HCT116 (cell line): Measurements from ENCODE around the gene NUMA1. TPM values are rescaled to one million over a fixed set of nuclear protein-coding genes. Genes with fewer than 3 reads are reported as not detected.

Experiments used
- ATAC-seq: fragments of 200-7000 bp; cut with Tn5 transposase; 2 replicates; pipeline ENCODE4 v1.9.1; 2020; ENCODE audit warnings: mild to moderate bottlenecking, moderate library complexity
- BruUV-seq: library from RNA; stranded (reverse); fragments of 400-500 nt; replicated peaks from 2 replicates; lab custom pipeline; 2021; lab: Mats Ljungman, UMichigan
- CTCF ChIA-PET: fragments of 300-600 bp; sonication (Branson Sonifier 250); formaldehyde crosslinking; loops from one replicate; lab custom pipeline; 2021; ENCODE audit warnings: antibody characterized with exemption; lab: Charles Lee
- POLR2A ChIA-PET: fragments of 300-600, 350-600 bp; sonication (Branson Sonifier 250); formaldehyde crosslinking; loops from one replicate; lab custom pipeline; 2021; ENCODE audit warnings: antibody characterized with exemption; lab: Charles Lee
- RAD21 ChIA-PET, 2 experiments: fragments of 300-600 bp; sonication (Branson Sonifier 250); formaldehyde crosslinking; loops; one replicate each; lab custom pipeline; 2023; ENCODE audit warnings: low total read pairs in 2 of 2; ENCODE audit not compliant: uncharacterized antibody in 2 of 2, unreplicated experiment in 2 of 2, low non-redundant PET in 1 of 2; lab: Charles Lee
- DNase-seq: peaks from one replicate; pipeline ENCODE4 v3.0.0-alpha.2; 2010; ENCODE audit warnings: low read depth, low spot score
- H2AFZ ChIP-seq: fragments of 200-600 bp; shearing (Covaris generic), sonication (generic); 2 replicates; pipeline ENCODE4 v1.6.1; 2017; ENCODE audit warnings: low read depth, mixed run types, mixed read lengths, antibody characterized with exemption, low read length; ENCODE audit not compliant: poor library complexity, severe bottlenecking
- H3K27ac ChIP-seq: 2 replicates; pipeline ENCODE4 v1.5.1; 2012; ENCODE audit warnings: low read depth, low read length
- H3K27me3 ChIP-seq: fragments of 200-600 bp; sonication (generic); 2 replicates; pipeline ENCODE4 v1.6.1; 2016; ENCODE audit warnings: mixed run types, low read length, mixed read lengths; ENCODE audit not compliant: insufficient read depth
- H3K36me3 ChIP-seq, 2 experiments: fragments of 200-500 bp in 1 of 2; fragments of 200-600 bp in 1 of 2; sonication (Bioruptor generic) in 1 of 2; sonication (generic) in 1 of 2; 2 replicates each; pipeline versions ENCODE4 v1.5.1 to v1.6.1; 2014 to 2016; ENCODE audit warnings: low read length in 2 of 2, inconsistent platforms in 1 of 2, mixed read lengths in 1 of 2, mixed run types in 1 of 2; ENCODE audit not compliant: insufficient read depth in 2 of 2, control insufficient read depth in 1 of 2
- H3K4me1 ChIP-seq, 2 experiments: fragments of 200-600 bp in 1 of 2; sonication (generic) in 1 of 2; 2 replicates each; pipeline versions ENCODE4 v1.5.1 to v1.6.1; 2012 to 2017; ENCODE audit warnings: low read length in 2 of 2, inconsistent platforms in 1 of 2, mild to moderate bottlenecking in 1 of 2, mixed read lengths in 1 of 2, mixed run types in 1 of 2, moderate library complexity in 1 of 2; ENCODE audit not compliant: insufficient read depth in 2 of 2, control insufficient read depth in 1 of 2
- H3K4me2 ChIP-seq: fragments of 200-600 bp; sonication (generic); 2 replicates; pipeline ENCODE4 v1.6.1; 2017; ENCODE audit warnings: mixed run types, low read length, mixed read lengths
- H3K4me3 ChIP-seq, 2 experiments: fragments of 200-600 bp in 1 of 2; sonication (generic) in 1 of 2; replicated peaks in 1 of 2; 2 replicates each; pipeline ENCODE4 v1.5.1; 2011 to 2016; ENCODE audit warnings: low read length in 2 of 2, control low read depth in 1 of 2, low read depth in 1 of 2, mild to moderate bottlenecking in 1 of 2, mixed read lengths in 1 of 2, mixed run types in 1 of 2
- H3K79me2 ChIP-seq: fragments of 200-600 bp; sonication (generic); 2 replicates; pipeline ENCODE4 v1.6.1; 2017; ENCODE audit warnings: mild to moderate bottlenecking, mixed run types, low read length, moderate library complexity, mixed read lengths; ENCODE audit not compliant: insufficient read depth
- H3K9ac ChIP-seq: fragments of 200-600 bp; sonication (generic); 2 replicates; pipeline ENCODE4 v1.6.1; 2016; ENCODE audit warnings: low read length, mixed read lengths
- H3K9me2 ChIP-seq: fragments of 200-600 bp; sonication (generic), shearing (Covaris generic); 2 replicates; pipeline ENCODE4 v1.6.1; 2017; ENCODE audit warnings: mixed run types, mild to moderate bottlenecking, moderate library complexity; ENCODE audit not compliant: insufficient read depth
- H3K9me3 ChIP-seq, 2 experiments: fragments of 200-500 bp in 1 of 2; fragments of 200-600 bp in 1 of 2; sonication (Bioruptor generic) in 1 of 2; sonication (generic) in 1 of 2; 2 replicates each; pipeline ENCODE4 v1.6.1; 2014 to 2017; ENCODE audit warnings: low read length in 2 of 2, mixed read lengths in 2 of 2, inconsistent platforms in 1 of 2, low read depth in 1 of 2, mild to moderate bottlenecking in 1 of 2, mixed run types in 1 of 2, moderate library complexity in 1 of 2; ENCODE audit not compliant: control insufficient read depth in 1 of 2, insufficient read depth in 1 of 2
- H4K20me1 ChIP-seq: fragments of 200-600 bp; sonication (generic), shearing (Covaris generic); 2 replicates; pipeline ENCODE4 v1.6.1; 2017; ENCODE audit warnings: mixed run types, mild to moderate bottlenecking, moderate library complexity; ENCODE audit not compliant: insufficient read depth
- CEBPB ChIP-seq: IDR thresholded peaks from 2 replicates; pipeline ENCODE4 v1.6.1; 2012; ENCODE audit warnings: low read depth
- RAD21 ChIP-seq: IDR thresholded peaks from 2 replicates; pipeline ENCODE4 v1.6.1; 2012; ENCODE audit warnings: low read depth, mild to moderate bottlenecking
- SP1 ChIP-seq: IDR thresholded peaks from 2 replicates; pipeline ENCODE4 v1.6.1; 2012; ENCODE audit warnings: low read depth
- SRF ChIP-seq: IDR thresholded peaks from 2 replicates; pipeline ENCODE4 v1.6.1; 2012; ENCODE audit warnings: low read depth
- TCF7L2 ChIP-seq: IDR thresholded peaks from 2 replicates; pipeline ENCODE4 v1.7.0; 2011; ENCODE audit warnings: borderline replicate concordance, inconsistent platforms; ENCODE audit not compliant: insufficient read depth, insufficient read length; ENCODE audit errors: extremely low read depth
- ZFX ChIP-seq: fragments of 450-650 bp; IDR thresholded peaks from 2 replicates; pipeline ENCODE4 v1.6.1; 2017
- ZNF274 ChIP-seq: fragments of 200-500 bp; sonication (Bioruptor generic); IDR thresholded peaks from 2 replicates; pipeline ENCODE4 v1.6.1; 2014; ENCODE audit warnings: mild to moderate bottlenecking, low read depth, low read length, inconsistent platforms
- intact Hi-C: fragments of 100-400 bp; cut with micrococcal nuclease; formaldehyde crosslinking; loops from 2 replicates; pipeline ENCODE4 v1.10.0; 2022
- total RNA-seq: library from RNA; stranded (reverse); gene quantifications from one replicate; pipeline ENCODE4 v1.2.1, GENCODE V29; 2021; ENCODE audit not compliant: unreplicated experiment
- TF ChIP-seq, protein P1 (sequence below): IDR thresholded peaks from 2 replicates; pipeline ENCODE4 v1.6.1; 2012; ENCODE audit warnings: low read depth
- TF ChIP-seq, protein P2 (sequence below): IDR thresholded peaks from 2 replicates; pipeline ENCODE4 v1.6.1; 2011; ENCODE audit warnings: mild to moderate bottlenecking, low read length, moderate library complexity; ENCODE audit not compliant: insufficient replicate concordance; ENCODE audit errors: extremely low read depth

Gene NUMA1
- total RNA-seq, 1 experiment from 2014 or later = 133 TPM

DNA sequence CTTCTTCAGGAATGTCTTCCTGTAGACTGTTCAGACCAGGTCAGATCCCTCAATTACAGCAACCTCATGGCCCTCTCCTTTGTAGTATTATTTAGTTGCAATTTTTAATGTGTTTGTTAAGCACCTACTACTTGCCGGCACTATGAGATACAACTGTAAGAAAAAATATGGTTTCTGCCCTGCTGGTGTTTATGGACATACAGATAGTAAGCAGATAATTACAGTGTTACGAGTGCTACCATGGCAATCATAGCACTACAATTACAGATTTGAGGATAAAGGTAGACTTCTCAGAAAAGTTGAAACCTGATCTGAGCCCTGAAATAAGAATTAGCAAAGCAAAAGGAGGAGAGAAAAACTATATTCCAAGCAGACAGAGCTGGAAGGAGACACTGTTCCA is 3.1 kb upstream of the NUMA1 start:
- ChIA-PET POLR2A (no interaction called here), RAD21 (no interaction called here), CTCF (no interaction called here)
- H2AFZ ChIP-seq = no peak overlapping the region
- ATAC-seq = no peak
- peaks cover 2 to 23% of the 10 kb centered on the region in 2 experiments; a peak in 3 of 4 replicates for H3K4me1 ChIP-seq
- H3K36me3 ChIP-seq = no peaks in the 10 kb centered on the region
- H3K9me3 ChIP-seq = no peaks in the 10 kb centered on the region
- intact Hi-C loops = no loop called here
- H4K20me1 ChIP-seq = no peaks in the 10 kb centered on the region
- no peak for DNase-seq
- H3K27me3 ChIP-seq = no peaks in the 10 kb centered on the region
- H3K4me3 ChIP-seq = no peak overlapping the region
- H3K4me2 ChIP-seq = no peak overlapping the region
- H3K79me2 ChIP-seq = peaks cover 17% of the 10 kb centered on the region
- no TSS peak for BruUV-seq
- H3K27ac ChIP-seq = no peak overlapping the region
- TF ChIP-seq TCF7L2 (no peak), CEBPB (no peak), ZFX (no peak), SRF (no peak), SP1 (no peak), ZNF274 (no peak), RAD21 (no peak)
- TF ChIP-seq, protein P1, sequence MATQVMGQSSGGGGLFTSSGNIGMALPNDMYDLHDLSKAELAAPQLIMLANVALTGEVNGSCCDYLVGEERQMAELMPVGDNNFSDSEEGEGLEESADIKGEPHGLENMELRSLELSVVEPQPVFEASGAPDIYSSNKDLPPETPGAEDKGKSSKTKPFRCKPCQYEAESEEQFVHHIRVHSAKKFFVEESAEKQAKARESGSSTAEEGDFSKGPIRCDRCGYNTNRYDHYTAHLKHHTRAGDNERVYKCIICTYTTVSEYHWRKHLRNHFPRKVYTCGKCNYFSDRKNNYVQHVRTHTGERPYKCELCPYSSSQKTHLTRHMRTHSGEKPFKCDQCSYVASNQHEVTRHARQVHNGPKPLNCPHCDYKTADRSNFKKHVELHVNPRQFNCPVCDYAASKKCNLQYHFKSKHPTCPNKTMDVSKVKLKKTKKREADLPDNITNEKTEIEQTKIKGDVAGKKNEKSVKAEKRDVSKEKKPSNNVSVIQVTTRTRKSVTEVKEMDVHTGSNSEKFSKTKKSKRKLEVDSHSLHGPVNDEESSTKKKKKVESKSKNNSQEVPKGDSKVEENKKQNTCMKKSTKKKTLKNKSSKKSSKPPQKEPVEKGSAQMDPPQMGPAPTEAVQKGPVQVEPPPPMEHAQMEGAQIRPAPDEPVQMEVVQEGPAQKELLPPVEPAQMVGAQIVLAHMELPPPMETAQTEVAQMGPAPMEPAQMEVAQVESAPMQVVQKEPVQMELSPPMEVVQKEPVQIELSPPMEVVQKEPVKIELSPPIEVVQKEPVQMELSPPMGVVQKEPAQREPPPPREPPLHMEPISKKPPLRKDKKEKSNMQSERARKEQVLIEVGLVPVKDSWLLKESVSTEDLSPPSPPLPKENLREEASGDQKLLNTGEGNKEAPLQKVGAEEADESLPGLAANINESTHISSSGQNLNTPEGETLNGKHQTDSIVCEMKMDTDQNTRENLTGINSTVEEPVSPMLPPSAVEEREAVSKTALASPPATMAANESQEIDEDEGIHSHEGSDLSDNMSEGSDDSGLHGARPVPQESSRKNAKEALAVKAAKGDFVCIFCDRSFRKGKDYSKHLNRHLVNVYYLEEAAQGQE = no peak
- TF ChIP-seq, protein P2, sequence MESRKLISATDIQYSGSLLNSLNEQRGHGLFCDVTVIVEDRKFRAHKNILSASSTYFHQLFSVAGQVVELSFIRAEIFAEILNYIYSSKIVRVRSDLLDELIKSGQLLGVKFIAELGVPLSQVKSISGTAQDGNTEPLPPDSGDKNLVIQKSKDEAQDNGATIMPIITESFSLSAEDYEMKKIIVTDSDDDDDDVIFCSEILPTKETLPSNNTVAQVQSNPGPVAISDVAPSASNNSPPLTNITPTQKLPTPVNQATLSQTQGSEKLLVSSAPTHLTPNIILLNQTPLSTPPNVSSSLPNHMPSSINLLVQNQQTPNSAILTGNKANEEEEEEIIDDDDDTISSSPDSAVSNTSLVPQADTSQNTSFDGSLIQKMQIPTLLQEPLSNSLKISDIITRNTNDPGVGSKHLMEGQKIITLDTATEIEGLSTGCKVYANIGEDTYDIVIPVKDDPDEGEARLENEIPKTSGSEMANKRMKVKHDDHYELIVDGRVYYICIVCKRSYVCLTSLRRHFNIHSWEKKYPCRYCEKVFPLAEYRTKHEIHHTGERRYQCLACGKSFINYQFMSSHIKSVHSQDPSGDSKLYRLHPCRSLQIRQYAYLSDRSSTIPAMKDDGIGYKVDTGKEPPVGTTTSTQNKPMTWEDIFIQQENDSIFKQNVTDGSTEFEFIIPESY = no peak
- no peaks in the 10 kb centered on the region for H3K9me2 ChIP-seq
- no peak overlapping the region for H3K9ac ChIP-seq
